ENCODE measurements around the gene FRMD7.

DNA sequence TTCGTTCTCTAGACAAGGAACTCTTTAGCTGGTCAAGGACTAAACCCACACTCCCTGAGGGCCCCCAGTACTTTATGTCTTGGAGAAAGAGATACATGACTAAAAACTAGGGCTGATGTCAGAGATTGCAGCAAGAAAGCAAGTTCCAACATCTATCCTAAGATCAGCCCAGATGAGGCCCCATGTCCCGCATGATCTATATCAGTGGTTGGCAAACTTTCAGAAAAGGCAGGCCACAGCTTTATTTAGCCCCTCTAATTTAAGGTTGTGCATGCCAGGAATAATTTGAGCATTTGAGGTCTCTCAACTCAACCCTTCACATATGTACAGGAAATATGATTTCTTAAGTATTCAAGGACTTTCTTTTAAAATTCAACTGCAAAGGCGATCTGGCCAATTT lies 44.1 kb upstream of the FRMD7 start:
- TF ChIP-seq POLR2AphosphoS5 (IDR thresholded peaks at IDR 0.05; ENCODE audit: borderline replicate concordance, low read depth, low read length) (no peak), FOXP2 (optimal IDR thresholded peaks at IDR 0.05; ENCODE audit: control extremely low read depth, extremely low read length, insufficient read depth) (no peak)

Measured in SK-N-MC (cell line).